Amniotic stem cell (primary cell): ENCODE results near the gene ERC1.
A peak's percentile ranks its signal among the peaks of the same experiment; 100 is the strongest.
"Not testable (repeated sequence)": the region's sequence is repeated elsewhere in the genome, so short reads cannot be mapped to it uniquely, and the experiment has no call there.

ENCODE experiments used
- DNase-seq: peaks from one replicate; lab custom pipeline; 2025; lab: John Stamatoyannopoulos, UW

ERC1 gene

DNA sequence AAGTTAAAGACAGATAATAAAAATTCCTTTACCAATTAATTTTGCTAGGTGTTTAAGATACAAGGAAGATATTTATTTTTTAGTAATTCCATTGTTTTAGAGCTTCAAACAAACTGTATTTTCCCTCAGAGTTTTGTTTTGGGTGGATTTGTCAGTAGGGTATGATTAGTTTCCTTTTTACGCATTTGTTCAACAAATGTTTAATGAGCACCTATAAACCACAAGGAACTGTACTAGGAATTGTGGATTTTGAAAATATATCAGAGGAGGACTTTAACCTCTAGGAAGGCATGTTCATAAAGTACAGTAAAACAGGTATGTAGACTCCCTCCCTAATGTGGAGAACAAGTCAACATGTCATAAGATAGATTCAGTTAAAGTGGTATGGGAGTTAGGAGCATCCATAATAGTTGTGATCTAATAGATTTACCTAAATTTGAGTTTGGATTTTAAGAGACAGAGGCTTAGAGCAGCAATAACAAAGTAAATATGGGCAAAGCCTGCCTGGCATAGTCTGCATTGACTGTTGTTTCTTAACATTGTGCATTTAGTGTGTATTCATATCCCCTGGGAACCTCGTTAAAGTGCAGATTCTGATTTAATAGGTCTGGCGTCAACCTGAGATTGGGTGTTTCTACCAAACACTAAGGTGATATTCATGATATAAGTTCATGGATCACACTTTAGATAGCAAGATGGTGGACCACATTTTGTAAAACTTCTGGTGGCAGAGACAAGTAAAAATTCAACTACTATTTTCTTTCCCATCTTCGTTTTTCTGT, 232.0 kb downstream of the ERC1 start:
- DNase-seq = no peak

DNA sequence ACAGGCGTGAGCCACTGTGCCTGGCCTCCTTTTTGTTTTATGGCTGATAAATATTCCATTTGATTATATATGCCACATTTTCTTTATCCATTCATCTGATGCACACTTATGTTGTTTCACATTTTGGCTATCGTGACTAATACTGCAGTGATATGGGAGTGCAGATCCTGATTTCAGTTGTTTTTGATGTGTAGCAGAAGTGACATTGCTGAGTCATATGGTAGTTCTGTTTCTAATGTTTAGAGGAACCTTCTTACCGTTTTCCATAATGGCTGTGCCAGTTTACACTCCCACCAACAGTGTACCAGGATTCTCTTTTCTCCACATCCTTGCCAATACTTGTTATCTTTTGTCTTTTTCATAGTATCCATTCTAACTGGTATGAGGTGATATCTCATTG, 235.9 kb downstream of the ERC1 start:
- DNase-seq = no peak

DNA sequence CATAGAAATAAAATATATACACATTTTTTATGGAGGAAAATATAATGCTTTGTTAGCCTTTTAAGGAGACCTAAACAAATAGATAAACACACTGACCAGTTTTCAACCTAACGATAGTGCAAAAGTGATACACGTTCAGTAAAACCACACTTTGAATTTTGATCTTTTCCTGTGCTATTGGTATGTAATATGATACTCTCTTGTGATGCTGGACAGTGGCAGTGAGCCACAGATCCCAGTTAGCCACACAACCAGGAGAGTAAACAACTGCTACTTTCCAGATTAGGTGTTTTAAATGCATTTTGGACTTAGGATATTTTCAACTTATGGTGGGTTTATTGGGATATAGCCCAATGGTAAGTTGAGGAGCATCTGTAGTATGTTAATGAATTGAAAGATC, 243.1 kb downstream of the ERC1 start:
- DNase-seq = no peak

DNA sequence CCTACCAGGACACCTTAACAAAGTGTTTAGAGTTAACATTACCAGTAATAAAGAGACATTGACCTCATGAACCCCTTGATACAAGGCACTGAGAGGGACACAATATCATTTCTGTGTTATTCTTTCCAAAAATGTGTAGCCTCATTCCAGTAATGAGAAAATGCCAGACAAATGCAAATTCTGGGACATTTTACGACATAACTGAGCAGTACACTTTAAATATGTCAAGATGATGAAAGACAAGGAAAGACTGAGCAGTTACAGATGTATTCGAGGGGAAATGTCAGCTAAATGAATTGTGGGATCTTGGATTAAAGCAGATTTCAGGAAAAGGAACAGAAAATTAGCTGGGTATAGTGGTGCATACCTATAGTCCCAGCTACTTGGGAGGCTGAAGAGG, 255.6 kb downstream of the ERC1 start:
- no peak for DNase-seq

DNA sequence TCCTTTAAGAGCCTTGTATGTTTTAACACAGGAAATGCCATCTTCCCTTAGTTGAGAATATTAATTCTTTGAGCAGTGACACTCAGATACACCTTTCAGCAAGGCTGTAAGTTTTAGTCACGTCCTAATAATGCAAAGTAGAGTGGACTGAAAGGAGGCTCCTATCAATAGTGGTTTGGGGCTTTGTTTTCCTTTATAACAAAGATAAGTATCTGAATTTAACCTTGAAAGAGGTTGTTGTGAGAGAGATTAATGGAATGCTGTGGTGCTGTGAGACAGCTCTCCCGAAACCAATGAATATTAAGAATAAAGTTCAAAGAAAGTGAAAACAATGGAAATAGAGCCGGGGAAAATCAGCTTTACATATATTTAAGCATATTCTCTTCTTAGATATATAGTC, 259.6 kb downstream of the ERC1 start:
- no peak for DNase-seq

DNA sequence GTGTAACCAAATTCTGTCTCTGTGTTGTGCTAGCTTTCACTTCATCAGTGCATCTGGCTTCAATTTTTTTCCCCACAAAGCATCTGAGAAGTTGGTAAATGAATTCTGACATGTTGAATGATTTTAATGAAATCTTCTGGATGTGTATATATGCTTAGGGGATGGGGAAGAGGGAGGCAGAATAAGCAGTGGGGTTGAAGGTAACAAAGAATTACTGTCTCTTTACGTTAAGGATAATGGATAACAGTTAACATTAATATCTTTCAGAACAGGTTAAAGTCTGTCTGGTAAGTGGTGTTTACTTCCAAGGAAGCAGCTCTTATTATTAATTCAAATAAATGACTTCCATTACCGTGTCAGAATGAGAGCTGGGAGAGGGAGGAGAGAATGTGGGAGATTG, 261.7 kb downstream of the ERC1 start:
- no peak for DNase-seq

DNA sequence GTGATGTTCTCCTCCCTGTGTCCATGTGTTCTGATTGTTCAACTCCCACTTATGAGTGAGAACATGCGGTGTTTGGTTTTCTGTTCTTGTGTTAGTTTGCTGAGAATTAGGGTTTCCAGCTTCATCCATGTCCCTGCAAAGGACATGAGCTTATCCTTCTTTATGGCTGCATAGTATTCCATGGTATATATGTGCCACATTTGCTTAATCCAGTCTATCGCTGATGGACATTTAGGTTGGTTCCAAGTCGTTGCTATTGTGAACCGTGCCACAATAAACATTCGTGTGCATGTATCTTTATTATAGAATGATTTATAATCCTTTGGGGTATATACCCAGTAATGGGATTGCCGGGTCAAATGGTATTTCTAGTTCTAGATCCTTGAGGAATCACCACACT, 264.1 kb downstream of the ERC1 start:
- DNase-seq = not testable (repeated sequence)

DNA sequence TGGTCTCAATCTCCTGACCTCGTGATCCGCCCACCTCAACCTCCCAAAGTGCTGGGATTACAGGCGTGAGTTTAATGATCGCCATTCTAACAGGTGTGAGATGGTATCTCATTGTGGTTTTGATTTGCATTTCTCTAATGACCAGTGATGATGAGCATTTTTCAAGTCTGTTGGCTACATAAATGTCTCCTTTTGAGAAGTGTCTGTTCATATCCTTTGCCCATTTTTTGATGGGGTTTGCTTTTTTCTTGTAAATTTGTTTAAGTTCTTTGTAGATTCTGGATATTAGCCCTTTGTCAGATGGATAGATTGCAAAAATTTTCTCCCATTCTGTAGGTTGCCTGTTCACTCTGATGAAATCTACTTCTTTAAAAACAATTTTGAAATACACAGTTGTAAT, 264.8 kb downstream of the ERC1 start:
- DNase-seq = not testable (repeated sequence)

DNA sequence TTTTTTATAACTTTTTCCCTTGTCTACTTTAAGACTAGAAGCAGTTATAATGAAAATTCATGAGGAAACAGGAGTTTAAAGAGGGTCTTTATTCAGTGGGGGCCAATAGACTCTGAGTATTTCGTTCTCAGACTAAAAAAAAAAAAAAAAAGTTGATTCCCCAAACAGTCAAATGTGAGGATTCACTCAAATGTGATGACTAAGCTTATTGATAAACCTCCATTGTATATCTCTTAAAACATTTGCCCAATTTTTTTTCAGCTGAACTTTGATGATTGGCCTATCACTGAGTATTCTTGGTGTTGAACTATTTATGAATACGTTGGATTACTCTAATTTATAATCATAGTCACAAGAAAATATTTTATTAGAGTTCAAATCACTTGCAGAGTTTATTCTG, 265.3 kb downstream of the ERC1 start:
- DNase-seq = no peak

DNA sequence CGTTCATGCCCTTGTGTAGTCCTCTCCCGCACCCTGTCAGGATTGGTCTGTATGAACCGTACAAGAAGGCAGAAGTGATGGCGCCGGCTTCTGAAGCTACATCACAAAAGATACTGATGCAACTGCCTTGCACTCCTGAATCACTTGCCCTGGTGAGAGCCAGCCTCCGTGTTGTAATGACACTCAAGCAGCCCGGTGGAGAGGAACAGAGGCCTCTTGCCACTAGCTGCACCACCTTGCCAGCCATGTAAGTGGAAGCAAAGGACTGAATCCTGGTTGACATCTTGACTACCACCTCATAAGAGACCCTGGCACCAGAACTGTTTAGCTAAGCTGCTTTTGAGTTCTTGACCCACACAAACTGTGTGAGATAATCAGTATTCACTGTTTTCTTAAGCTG, 266.0 kb downstream of the ERC1 start:
- no peak for DNase-seq

DNA sequence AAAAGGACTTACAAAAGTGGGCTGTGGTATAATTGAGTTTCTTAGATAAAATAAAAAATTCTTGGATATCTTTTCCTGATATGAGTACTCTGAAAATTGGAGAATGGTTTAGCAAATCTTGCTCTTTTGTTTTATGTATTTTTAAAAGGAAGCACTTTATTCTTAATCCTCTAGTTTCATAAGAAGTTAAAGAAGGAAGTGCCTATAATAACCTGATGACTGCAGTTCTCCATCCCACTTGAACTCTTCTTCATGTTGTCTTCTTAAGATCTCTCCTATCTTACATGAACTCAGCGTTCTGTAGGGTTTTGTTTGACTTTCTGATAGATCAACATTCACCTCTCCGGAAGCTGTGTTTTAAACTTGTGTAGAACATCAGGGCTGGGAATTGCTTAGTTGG, 271.0 kb downstream of the ERC1 start:
- DNase-seq = no peak

DNA sequence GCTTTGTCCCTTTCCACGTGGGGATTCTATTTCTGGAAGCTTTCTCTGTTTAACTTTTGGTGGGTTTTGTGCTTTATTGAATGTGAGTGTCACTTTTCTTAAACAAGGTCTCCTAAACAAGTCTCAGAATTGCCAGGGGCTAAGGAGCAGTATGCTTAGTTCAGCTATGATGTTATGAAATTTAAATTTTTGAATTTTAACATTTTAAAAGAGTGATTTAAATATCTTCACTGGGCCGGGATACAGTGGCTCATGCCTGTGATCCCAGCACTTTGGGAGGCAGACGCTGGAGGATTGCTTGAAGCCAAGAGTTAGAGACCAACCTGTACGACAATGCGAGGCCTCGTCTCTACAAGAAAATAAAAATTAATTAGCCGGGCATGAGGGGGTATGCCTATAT, 276.2 kb downstream of the ERC1 start:
- DNase-seq = no peak

DNA sequence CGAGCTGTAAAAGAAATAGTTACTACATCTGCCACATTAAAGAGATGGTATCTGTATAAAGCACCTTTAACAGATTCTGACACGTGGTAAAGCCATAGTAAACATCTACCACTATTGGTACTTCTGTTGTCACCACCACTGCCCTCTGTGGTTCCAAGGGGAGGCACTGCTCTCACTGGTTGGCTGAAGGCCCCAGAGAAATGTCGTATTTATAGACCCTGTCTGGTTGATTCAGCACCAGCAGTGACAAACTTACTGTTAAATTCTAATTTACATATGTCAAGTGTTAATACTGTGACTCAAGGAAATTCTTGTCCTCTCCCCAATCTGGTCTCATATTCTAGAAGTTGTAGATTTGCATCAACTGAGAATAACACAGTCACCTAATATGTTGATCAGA, 281.1 kb downstream of the ERC1 start:
- DNase-seq = no peak

DNA sequence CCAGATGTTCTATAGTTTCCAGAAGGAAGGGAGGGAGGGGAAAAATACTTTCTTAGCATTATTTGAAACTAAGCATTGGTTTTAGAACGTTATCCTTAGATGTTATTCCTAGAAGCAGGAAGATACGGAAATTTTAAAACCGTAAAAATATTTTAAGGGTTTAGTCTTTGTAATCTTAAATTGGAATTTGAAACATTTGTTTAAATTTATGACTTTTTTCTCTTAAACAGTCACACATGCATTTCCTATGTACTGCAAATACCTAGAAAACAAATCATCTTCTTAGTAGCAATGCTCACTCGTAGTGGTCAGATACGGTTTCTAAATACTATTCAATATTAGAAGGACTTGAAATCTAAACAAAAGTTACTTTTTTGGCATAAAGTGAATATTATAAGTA, 282.0 kb downstream of the ERC1 start:
- DNase-seq = no peak

DNA sequence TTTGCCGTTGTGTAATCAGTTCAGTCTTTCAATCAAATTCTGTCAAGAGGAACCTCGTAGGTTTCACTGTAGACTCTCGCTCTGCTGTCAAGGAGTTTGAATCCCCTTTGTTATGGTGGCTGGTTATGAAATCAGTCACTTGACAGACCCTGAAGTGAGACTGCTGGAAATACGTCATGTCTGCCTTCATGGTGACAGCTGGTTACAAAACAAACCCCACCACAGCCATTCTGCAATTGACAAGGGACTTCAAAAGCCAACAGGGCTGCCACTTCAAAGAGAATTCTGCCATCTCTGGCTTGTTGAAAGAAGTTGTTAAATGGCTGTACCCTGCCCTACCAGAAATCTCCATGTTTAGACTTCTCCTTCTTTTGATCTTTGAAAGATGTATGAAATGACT, 286.9 kb downstream of the ERC1 start:
- no peak for DNase-seq

DNA sequence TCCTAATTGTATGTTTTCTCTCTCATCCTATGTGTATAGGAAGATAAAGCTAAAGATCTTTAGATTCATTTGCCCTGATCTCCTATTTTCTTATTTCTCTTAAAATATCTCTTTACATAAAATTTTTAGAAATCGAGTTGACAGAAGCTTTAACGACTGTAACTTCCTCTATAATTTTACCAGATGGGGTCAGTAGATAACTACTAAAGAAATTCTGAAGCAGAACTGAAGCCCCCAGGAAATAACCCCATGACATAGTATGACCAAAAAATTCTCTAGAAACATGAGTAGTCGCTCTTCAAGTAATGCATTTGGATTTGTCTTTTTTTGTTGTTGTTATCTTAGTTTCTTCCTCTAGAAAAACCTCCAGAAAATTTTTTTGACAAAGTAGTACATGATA, 288.0 kb downstream of the ERC1 start:
- no peak for DNase-seq

DNA sequence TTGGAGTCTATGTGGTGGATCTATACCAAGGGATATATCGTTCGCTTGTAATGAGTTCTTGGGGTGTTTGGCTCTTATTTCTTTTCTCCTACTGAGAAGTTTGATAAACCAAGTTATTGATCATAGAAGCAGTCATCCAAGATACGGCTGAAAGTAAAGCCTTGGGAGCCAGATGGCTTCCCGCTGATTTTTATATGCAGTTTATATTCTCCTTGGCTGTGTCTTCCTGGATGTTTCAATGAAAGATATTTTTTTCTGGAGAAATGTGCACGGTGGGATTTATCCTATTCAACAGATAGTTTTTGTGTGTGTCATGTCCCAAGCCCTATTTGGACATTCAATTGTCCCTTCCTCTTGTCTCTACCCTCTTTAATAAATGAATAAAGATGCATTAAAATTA, 289.0 kb downstream of the ERC1 start:
- DNase-seq = no peak

DNA sequence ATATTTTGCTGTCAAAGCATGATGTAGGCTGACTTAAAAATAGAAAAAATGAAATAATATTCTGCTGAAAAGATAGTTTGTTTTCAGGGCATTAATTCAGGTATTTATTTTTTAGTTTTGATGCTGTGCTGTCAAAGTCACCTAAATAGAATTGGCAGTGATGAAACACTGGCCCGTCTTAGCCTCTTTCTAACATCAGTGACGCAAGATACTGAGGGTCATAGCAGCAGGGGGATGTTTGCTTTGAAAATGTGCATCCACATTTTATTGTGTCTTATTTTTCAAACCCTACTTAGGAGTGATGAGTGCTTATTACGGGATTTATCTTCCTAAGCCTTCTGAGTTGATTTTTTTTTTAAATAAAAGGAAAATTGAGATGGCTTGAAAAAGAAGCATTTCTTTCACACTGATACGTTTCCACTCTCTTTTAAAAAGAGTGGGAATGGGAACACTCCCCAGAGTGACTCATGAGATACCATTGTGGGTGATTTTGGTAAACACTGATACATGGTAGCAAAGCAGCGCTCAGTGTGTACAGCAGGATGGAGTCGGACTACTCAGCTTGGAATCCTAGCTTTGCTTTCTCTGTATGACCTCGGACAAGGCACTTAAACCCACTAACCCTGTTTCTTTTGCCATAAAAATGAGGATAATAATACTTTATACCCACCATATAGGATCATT, 290.8 kb downstream of the ERC1 start:
- peak; percentile 11 for DNase-seq

DNA sequence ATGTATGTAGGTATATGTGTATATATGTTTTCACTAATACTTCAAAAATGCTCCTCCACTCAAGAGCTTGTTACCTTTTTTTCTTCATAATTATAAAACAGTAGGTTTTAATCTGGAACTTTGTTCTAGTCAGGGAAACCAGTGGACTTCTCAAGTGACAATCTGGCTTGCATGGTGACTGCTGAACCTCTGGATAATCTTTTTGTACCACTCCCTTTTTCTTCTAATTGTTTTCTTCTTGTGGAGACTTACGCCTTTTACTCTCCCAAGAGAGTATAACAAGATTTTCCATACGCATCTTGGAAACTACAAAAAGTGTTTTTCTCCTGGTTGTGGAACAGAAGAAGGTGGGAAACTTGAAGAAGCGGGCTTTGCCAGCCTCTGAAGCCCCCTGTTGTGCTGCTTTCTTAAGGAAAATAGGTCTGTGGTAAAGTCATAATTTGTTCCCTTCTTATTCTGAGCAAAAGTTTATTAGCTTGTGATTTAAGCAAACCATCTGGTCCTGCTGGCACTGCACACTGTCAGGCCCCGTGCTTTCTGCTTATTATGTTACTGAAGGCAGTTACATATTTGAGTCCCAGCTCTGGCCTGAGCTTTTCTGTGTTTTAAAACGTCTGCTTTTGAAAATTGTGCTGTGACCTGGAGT, 291.8 kb downstream of the ERC1 start:
- DNase-seq = no peak

DNA sequence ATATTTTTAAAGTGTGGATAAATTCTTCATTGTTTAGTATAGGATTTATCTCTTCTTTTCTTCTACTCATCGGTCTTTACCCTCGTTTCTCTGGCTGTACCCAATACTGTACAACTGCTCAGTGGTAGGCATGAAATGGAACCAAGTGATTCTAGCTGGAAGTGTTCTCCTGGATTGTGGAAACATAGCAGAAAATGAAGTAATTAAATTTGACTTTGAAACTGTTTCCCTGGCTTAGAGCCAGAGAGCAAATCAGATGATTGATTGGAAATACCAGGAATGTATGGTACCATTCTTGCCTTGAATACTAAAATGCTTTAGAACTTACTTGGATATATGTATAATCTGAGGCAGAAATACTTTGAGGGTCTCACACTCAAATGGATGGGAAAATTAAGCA, 292.3 kb downstream of the ERC1 start:
- DNase-seq = no peak

DNA sequence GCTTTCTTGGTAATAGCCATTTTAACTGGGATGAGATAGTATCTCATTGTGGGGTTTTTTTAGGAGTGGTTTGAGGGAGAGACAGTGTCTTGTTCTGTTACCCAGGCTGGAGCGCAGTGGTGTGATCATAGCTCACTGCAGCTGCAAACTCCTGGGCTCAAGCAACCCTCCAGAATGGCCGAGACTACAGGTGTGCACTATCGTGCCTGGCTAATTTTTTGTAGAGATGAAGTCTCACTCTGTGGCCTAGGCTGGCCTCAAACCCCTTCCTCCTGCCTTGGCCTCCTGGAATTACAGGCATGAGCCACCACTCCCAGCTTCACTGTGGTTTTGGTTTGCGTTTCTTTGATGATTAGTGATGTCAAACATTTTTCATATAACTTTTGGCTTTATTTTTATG, 293.6 kb downstream of the ERC1 start:
- no peak for DNase-seq

DNA sequence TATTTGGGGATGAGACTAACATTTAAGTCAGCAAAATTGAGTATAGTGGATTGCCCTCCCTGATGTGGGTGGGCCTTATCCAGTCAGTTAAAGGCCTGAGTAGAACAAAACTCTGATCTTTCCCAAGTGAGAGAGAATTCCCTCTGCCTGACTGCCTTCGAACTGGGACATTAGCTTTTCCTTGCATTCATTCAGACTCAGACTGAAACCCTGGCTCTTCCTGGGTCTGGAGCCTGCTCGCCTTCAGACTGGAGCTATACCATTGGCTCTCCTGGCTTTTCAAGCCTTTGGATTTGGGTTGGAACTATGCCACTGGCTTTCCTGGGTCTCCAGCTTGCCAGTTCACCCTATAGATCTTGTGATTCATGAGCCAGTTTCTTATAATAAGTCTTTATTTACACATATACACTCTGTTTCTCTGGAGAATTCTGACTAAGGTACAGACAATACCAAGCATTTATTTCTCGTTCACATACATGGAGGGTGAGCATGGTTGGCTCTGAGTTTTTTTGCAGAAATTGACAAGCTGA, 296.5 kb downstream of the ERC1 start:
- DNase-seq = no peak

DNA sequence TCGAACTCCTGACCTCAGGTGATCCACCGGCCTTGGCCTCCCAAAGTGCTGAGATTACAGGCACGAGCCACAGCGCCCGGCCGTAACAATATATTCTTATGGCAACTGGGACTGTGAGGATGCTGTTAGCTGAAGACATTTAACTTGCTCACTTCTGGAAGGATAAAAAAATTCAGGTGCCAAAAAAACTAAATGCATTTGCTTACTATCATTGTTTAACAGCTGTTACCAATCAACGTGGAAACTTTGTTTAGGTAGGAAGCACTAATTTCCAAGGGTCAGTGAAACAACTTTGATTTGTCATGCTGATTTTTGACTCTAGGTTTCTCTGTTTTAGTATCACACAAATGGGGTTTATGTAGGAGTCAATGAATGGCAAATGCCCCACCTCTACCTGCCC, 297.3 kb downstream of the ERC1 start:
- DNase-seq = no peak
